ENCODE results near the gene TRIM2.

The TRIM2 gene

GRCh38 chr4:153342751-153343552 lies 138.7 kb downstream of the TRIM2 start:
- DNase-seq, result no peak

GRCh38 chr4:153344131-153345011 lies 140.1 kb downstream of the TRIM2 start, which contains the start of gene MND1:
Gene MND1, plus strand, starts transcription at chr4:153344688. Its CDS starts 50 bp downstream, at chr4:153344738.
- DNase-seq, result peak; percentile 94

DNA sequence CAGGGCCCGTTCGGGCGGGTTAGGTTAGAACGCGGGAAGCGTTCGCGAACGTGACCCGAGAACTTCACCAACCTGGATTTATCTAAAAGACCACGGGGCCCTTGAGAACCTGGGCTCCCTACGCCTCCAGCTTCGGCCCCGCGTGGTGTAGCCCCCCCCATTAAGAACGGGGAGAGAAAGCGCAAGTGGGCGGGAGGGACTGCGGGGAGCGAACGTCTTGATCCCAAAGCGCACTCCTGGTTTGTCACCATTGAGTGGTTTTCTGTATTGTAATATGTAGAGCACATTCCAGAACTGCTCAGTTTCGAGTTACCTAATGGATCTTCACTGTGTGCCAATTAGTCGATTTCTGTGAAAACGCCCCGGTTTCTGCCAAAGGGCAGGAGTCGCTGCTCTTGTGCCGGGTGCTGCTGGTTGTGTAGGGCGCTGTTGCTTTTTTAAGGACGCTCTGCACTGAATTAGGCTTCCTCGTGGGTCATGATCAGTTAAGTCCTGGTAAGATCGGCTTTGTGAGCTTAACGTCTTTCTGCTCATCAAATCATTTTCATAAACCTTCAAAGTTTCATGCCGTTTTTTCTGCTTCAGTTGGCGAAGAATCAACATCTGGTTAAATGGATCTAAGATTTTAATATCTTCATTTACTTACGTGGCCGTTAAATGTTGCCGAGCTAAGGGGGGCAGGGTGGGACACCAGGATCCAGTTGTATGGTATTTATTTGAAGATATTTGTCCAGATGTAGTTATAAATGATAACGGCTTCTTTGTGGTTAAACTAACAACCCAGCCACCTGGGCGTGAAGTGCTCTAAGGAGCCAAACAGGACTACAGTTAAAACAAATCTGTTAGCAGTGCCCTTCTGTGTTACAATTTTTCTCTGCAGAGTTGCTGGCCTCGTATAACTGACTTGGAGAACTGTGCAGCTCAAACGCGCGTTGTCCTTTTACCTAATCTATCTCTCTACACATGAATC lies 141.1 kb downstream of the TRIM2 start:
- DNase-seq, result peak; percentile 69

DNA sequence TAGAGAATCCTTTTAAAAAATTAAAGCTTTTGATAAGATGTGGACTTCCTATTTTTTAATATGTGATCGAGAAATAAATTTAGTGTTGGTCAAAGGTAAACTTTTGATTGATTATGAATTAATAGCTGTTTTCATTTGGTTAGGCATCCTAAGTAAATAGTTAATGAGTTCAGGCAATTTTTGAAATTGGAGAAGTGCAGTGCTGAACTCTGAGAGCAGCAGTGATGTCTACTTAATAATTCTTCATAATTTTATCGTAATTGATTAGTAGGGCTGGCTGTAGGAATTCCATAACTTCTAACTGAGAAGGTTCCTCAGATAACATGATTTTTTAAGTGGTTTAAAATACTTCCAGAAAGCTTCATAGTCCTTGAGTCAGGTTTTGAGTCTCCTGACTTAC lies 141.8 kb downstream of the TRIM2 start:
- no peak for DNase-seq

DNA sequence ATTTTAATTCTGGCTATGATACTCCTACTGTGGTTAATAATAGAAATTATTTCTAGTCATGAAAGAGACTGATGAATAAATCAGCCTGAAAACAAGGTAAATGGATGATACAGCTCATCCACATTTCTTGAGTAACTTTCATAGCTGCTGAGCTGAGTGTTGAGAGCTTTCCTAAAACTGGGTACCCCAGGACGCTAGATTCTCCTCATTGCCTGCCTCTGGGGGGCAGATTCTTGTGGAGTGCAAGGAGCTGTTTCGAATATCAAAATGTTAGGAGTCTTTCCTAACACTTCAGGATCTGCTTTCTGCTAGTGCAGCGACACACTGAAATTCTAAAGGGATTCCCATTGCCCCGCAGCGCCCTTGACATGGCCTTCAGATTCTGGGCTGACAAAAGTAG lies 142.3 kb downstream of the TRIM2 start:
- DNase-seq, result no peak

- DNase-seq, result no peak
These were observed 142.9 kb downstream of the TRIM2 start for GRCh38 chr4:153347117-153347516.

GRCh38 chr4:153348006-153348405 lies 143.8 kb downstream of the TRIM2 start:
- DNase-seq, result no peak

DNA sequence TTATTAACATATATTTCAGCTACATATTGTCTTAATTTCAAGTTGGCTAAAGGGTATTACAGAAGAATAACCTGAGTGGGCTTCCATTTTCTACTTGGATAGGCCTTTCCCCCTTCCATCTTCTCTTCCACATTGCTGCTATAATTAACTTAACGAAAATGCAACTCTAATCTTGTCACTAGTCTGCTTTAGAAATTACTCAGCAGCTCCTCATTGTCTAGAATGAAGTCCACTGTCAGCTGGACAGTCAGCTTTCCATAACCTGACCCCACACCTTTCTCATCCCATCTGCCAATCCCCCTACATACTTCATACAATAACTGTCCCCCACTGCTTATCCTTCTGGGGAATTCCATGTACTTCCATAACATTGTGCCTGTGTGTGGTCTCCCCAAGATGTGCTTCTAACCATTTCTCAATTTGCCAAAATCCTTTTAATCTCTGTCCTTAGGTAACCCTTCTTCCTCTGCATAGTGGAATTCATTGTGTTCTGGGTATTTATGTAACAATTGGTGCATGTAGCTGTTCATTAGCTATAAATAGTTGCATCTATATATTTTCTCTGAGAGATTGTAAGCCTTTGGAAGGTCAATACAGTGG lies 145.1 kb downstream of the TRIM2 start:
- DNase-seq, result no peak

DNA sequence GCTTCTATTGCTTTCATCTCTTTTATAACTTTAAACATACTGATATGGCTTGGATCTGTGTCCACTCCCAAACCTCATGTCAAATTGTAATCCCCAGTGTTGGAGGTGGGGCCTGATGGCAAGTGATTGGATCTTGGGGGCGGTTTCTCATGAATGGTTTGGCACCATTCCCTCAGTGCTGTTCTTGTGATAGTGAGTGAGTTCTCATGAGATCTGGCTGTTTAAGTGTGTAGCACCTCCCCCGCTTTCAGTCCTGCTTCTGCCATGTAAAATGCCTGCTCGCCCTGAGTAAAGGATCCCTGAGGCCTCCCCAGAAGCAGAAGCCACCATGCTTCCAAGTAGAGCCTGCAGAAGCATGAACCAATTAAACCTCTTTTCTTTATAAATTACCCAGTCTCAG lies 157.9 kb downstream of the TRIM2 start:
- DNase-seq, result no peak

DNA sequence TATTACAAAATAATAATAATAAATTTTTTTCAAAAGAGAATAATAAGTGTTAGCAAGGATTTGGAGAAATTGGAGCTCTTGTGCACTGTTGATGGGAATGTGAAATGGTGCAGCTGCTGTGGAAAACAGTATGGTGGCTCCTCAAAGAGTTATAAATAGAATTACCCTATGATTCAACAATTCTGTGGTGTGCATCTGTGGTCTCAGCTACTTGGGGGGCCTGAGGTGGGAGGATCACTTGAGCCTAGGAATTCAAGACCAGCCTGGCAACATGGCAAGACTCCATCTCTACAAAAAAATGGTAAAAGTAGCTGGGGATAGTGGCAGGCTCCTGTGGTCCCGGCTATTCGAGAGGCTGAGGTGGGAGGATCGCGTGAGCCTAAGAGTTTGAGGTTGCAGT lies 159.8 kb downstream of the TRIM2 start:
- no peak for DNase-seq

DNA sequence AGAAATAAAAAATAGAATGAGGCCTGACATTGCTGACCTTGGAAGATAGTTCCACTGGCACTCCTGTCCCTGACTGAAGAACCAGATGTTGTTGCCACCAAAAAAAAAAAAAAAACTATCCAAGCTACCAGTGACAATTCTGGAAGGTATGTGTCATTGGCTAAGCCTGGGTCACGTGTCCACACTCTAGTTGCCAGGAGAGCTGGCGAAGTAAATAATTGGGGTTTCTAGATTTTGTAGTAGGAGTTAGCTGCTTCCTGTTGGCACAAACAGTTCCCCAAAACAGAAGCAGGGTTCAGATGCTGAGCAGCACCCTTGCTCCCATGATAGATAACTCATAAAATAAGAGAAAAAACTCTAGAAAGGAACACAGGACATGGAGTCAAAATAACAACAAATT lies 160.8 kb downstream of the TRIM2 start:
- no peak for DNase-seq

GRCh38 chr4:153366486-153366885 lies 162.2 kb downstream of the TRIM2 start:
- DNase-seq, result no peak

DNA sequence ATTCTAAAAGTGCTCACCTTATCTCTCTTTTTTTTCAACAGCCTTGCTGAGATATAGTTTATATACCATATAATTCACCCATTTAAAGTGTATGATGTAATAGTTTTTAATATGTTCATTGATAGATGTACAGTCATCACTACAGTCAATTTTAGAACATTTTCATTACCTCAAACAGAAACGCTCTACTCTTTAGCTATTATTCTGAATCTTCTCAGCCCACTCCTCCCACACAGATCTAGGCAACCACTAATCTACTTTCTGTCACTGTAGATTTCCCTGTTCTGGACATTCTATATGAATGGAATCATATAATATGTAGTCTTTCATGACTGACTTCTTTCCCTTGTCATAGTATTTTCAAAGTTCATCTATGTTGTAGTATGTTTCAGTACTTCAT lies 162.8 kb downstream of the TRIM2 start:
- no peak for DNase-seq

- DNase-seq, result no peak
These were observed 164.8 kb downstream of the TRIM2 start for GRCh38 chr4:153369021-153369420.

DNA sequence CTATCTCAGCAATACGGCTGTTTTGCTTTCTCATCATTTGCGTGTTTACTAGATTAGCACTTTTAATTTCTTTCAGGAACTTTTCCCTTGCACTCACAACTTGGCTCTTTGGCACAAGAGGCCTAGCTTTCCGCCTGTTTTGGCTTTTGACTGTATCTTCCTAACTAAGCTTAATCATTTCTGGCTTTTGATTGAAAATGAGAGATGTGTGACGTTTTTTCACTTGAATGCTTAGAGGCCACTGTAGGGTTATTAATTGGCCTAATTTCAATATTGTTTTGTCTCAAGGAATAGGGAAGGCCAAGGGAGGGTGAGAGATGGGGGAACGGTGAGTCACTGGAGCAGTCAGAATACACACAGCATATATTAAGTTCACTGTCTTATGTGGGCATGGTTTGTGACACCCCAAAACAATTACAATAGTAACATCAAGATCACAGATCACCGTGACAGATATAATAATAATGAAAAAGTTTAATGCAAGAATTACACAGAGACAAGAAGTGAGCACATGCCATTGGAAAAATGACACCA lies 167.5 kb downstream of the TRIM2 start:
- DNase-seq, result no peak

DNA sequence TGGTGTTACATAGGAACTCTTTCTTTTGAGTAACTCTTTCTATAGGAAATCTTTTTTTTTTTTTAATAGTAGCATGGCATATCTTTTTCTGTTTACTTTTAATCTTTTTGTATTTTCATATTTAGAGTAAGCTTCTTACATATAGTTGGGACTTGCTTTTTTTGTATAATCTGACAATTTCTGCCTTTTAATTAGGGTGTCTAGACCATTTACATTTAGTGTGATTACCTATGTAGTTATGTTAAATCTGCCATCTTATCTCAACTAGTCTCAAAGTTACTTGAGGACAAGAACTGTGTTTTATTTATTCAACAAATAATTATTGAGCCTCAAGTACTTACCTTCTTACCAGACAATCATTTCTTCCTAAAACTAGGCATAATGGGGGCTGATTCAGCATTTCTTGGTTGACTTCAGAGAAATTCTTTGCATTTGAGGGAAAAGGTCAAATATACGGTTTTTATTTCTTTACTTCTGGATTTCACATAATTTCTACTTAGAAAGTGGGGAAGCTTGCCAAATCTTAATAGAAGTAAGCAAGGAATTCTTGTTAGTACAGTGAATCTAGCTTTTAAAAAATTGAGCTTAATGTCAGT lies 168.8 kb downstream of the TRIM2 start:
- no peak for DNase-seq

GRCh38 chr4:153374442-153374841 lies 170.2 kb downstream of the TRIM2 start:
- no peak for DNase-seq

GRCh38 chr4:153375303-153375702 lies 171.1 kb downstream of the TRIM2 start:
- DNase-seq, result no peak

- DNase-seq, result no peak
These were observed 178.9 kb downstream of the TRIM2 start for GRCh38 chr4:153383131-153383530.

- no peak for DNase-seq
These were observed 179.9 kb downstream of the TRIM2 start for GRCh38 chr4:153384160-153384559.

DNA sequence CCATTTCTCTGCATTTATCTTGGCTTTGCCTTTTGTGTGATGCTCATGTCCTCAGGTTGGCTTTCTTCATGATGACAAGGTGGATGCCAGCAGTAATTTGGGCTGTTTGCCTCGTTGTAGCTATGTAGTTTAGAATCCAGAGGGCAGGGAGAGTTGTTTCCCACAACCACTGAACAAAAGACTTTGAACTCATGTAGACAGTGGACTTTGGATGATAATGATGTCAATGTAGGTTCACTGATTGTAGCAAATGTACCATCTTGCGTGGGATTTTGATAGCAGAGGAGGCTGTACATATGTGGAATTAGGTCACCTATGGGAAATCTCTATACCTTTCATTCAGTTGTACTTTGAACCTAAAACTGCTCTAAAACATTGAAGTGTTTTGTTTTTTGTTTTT lies 181.5 kb downstream of the TRIM2 start:
- no peak for DNase-seq

DNA sequence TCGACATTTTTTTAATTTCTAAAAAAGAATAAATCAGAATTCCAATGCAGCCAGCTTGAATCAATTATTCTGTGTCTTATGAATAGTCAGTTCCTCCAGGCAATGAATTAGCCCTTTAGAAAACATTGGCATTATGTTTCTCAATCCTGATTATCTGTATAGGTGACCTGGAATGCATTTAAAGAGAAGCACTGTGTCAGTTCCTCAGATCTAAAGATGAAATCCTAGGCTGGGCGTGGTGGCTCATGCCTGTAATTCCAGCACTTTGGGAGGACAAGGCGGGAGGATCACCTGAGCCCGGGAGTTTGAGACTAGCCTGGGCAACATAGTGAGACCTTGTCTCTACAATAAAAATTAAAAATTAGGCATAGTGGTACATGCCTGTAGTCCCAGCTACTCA lies 183.7 kb downstream of the TRIM2 start:
- DNase-seq, result no peak

All from femur (tissue), 1 donor.